ENCODE results near the gene CYP4A22.
"Not testable (repeated sequence)": the region's sequence is repeated elsewhere in the genome, so short reads cannot be mapped to it uniquely, and the experiment has no call there.

The CYP4A22 gene

DNA sequence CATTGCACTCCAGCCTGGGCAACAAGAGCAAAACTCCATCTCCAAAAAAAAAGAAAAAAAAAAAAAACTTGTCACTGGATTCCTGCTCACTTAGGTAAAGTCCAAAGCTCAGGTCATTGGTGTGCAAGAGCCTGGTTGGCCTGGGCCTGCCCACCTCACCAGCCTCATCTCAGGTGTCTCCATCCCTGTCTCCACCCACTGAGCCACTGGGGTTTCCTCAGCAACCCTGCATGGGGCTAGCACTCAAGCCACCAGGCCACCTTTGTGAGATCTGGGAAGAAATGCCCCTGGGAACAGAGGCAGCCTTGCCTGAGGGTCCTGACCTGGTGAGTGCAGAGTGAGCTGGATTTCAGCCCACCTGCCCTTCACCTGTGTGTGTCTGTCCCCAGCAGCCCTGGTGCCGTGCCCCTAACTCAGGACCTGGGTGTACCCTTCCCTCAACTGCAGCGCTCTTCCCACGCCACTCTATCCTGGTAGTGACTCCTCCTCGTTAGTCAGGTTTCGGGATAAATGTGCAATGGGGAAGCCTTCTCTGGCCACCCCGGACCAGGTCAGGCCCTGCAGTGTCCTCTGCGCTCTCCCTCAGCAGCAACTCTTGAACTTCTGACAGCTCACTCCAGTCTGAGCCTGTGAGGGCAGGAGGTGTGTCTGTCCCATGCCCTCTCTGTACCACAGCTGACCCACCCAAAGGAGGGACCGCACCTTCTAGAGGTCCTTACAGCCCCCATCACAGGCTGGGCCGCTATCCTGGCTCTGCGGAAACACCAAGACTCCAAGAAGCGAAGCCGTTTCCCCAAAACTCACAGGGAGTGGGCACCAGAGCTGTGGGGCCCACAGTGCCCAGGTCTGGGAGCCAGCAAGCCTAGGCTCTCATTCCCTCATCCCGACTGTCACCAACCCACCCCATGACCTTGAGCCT, 49.3 kb downstream of the CYP4A22 start:
- no peak for DNase-seq

DNA sequence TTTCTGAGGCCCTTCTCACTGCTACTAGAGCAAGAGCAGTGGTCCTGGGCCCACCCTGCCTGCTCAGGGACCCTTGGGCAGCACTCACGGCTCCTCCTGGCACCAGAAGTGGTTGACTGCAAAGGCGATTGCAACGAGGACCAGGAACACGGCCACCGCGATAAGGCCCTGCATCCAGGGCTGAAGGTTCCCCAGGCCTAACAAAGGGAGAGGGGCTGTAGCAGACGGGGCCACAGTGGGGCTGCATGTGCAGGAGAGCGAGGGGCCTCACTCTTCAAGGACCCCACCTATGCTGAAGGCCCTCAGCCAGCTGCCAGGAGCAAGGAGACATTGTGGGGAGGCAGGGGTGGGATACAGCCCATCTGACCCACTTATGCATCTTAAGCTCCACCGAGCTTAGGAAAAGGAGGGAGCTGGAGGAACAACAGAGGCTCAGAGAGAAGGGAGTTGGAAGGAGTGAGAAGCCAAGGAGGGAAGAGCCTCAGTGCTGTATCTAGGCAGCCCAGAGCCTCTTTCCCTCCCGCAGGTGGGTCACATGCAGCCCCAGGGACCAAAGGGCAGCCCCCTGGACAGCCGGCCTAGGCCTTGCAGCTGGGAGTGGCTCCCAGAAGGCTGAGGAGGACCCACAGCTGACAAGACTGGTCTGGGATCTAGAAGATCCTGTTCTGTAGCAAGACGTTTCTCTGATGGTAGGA, 50.1 kb downstream of the CYP4A22 start:
- no peak for DNase-seq

DNA sequence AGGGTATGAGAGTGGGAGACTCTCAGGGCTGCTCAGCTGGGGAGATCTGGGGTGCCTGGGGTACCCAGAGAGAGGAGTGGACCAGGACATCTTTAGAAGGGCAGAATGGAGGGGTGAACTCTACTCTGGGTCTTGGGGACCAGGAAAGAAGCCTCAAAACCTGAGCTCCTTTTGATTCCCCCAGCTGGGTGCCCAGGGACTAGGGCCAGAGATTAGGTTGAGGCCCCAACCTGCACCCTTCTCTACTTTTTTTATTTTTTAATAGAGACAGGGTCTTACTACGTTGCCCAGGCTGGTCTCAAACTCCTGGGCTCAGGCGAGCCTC, 50.6 kb downstream of the CYP4A22 start:
- DNase-seq, result no peak

DNA sequence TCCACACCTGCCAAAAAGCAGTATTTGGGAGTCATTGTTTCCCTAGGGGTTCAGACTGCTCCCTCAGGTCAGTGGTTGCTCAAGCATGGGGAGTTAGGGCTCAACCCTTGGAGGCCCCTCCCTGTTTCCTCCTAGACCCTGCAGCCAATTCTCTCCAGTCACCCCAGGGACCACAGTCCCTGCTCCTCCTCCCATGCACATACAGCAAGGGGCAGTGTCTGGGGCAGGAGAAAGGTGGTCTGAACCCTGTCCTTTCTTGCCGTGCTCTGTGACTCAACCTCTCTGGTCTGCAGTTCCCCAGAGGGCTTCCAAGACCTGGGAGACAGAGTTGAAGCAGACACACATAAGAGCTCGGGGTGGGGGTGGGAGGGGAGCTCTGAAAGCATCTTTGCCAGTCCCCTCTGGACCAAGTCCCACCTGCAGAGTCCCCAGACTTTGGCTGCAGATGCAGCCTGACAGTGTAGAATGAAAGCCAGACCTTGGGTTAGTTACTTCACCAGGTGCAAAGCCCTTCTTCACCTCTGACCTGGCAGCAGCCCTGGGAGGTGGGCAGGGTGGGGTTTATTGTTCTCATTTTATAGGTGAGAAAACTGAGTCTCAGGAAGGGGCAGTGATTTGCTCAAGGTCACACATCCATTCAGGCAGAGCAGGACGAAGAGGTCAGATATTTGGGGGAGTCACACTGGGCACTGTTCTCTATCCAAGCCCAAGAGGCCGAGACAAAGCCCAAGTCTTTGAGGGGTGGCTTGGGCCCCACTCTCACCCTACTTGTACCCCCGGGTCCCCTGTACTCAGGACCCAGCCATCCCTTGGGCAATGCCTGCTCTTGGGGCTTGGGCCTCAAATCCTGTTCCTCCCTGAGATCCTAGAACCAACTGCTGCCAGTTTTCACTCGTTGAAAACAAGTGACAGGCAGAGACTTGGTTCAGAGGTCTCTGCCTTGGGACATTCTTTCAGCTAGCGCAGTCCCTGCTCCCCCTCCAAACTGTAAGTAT, 51.8 kb downstream of the CYP4A22 start:
- no peak for DNase-seq

DNA sequence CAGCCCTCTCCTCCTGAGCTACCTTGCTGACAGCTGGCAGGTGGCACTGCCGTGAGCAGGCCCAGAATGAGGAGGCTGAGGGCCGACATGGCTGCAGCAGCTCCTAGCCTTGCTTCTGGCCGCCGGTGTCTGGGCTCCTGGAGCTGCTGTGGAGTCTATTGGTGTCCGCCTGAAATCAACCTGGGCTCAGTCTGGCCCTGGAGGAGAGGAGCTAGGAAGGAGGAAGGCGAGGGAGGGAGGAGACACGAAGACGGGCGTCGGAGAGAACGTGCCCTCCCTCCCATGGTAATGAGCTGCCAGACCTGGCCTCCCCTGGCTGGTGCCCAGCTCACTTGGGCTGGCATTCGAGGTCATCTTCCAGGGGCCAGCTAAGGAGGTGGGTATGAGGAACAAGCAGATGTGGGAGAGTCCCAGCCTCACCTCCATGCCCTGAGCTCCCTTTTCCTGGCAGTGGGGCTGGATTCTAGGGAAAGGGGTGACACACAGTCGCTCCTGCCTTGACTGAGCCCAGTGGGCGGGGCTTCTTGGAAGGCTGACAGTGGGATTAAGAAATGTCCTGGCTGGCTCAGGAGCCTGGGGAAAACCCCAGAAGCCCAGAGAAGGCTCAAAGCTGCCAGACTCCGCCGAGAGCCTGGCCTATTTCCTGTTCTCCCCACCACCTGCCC, 52.7 kb downstream of the CYP4A22 start, which contains the start of gene PDZK1IP1:
PDZK1IP1 (minus strand) TSS at position 193 of the 665 bp plus-strand sequence; CDS start at position 89, 104 bp downstream.
- no peak for DNase-seq

DNA sequence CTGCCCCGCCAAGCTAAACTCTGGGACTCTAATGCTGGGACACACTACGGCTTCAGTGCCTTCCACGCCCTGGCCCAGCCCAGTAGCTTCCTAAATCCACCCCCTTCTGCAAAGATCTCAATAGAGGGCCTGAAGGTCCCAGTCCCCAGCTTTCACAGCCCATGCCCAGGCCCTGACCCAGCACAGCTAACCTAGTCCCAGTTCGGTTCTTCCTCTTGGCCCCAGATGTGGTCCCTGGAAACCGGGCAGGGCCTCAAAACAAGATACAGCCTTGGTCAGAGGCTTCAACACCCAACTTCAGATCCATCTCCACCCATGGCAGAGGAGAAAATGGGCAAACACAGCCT, 53.2 kb downstream of the CYP4A22 start:
- no peak for DNase-seq

DNA sequence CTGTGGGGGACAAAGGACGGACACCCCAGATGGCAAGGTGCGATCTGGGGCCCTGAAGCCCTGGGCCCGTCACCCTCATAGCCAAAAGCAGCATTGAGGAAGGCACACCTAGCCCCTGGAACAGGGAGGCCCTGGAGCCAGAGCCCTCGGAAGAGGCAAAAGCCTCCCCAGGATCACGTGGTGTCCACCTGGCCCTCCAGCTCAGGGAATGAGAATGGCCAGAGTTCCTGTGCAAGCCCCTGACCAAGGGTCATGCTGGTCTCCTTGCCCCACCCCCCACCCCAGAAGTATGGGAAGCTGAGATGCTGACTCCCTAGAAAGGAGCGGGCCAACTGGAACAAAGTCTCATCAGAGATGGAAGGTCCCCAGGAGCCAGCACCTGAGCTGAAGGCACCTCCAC, 53.6 kb downstream of the CYP4A22 start:
- DNase-seq, result no peak

DNA sequence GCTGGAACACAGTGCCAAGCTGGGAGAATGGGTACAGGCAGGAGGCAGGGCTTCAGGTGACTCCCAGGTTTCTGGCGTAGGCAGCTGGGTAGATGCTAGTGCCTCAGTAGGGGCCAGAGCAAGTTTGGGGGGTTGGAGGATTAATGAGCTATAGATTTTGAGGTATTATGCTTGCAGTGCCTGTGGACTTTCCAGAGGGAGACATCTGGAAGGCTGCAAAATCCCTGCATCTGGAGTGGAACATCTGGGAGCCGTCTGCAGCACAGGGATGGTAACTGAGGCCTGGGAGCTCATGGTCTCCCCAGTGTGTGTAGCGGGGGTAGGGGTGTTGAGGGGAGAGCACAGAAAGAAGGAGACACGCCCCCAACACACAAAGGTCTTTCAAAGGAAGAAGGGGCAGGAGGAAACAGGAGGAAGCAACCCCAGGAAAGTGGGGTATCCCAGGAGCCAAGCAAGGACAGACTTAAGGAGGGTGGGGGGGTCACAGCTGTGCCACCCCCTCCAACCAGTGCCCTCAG, 54.8 kb downstream of the CYP4A22 start:
- DNase-seq, result no peak

DNA sequence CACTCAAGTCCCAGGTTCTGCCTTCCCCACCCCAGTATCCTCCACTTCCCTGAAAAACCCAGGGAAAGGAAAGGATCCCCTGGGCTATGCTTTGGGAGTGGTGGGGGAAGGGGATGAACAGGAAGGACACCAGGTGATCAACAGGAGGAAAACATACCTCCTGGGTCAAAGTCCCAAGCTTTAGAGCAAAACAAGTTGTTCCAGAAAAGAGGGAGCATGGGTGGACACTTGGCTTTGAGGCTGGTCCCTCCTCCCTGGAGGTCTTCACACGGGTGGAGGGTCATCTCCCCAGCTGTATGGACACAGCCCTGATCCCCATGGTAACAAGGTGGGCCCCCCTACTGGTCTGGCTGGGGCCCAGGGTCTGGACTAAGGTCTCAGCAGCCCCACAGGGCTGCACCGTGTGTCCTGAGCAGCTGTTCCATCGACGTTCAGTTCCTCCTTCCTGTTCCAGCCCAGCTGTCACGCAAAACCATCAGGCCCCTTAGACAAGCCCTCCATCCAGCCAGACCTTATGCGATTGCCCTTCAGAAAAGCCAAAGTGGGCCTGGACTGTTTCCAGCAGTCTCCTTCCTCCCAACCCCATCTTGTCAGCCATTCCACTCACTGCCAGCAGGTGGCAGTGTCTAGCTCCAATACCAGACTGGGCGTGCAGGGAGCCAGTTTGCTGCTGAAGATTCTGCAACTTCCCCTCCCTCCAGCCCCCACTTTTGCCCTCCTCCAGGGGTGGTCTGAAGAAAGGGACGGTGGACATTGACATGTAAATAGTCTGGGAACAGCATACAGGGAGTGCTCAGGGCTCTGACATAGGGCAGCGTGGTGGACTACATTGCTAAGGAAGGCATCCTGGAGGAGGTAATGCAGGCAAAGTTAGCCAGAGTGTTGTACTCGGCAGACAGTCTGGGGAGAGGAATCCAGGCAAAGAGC, 55.5 kb downstream of the CYP4A22 start:
- peak; percentile 38 for DNase-seq

DNA sequence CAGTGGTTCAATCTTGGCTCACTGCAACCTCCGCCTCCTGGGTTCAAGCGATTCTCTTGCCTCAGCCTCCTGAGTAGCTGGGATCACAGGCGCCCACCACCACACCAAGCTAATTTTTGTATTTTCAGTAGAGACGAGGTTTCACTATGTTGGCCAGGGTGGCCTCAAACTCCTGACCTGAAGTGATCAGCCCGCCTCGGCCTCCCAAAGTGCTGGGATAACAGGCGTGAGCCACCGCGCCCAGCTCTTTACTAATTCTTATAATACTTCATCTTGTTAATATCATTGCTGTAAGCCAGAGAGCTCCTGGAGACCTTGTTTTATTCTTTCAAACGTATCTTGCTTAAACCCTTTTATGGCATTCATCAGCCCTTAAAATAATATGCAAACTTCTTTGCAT, 56.3 kb downstream of the CYP4A22 start:
- DNase-seq, result not testable (repeated sequence)

DNA sequence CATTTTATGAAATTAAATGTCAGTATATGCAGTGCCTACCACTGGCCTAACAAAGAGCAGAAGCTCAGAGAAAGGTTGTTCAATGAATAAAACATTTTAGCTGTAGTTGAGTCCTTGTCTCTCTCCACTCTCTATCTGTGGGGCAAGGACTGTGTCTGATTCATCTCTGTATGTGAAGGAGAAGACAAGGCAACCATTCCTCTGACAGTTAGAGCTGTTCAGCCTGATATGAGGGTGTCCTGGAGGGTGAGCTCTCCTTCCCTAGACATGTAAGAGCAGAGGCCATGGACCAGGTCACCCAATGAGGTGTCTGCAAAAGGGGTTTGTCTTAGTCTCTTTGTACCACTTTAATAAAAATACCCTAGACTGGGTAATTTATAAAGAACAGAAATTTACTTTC, 57.1 kb downstream of the CYP4A22 start:
- no peak for DNase-seq

DNA sequence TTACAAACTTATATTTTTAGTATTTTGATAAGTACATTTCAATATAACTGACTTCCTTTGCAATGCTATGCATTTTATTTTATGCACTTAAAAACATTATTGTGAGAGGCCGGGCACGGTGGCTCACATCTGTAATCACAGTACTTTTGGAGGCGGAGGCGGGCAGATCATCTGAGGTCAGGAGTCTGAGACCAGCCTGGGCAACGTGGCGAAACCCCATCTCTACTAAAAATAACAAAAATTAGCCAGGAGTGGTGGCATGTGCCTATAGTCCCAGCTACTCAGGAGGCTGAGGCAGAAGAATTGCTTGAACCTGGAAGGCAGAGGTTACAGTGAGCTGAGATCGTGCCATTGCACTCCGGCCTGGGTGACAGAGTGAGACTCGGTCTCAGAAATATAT, 58.7 kb downstream of the CYP4A22 start:
- DNase-seq, result not testable (repeated sequence)

DNA sequence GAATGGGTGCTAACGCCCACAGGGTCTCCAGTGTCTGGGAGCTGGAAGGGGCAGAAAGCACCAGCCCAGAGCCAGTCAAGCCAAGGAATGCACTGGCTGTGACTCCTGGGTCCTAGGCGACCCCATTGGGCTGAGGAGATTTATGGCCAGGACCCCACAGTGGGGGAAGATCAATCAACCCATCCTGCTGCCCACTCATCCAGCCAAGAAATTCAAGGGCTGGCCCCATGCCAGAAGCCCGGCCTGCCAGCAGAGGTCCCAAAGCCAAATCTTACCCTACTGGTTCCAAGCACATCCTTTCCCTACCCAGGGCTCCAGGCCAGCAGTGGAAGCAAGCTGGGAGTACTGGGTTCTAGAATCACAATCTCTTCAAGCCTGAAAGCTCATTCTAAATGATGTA, 59.4 kb downstream of the CYP4A22 start:
- DNase-seq, result no peak

DNA sequence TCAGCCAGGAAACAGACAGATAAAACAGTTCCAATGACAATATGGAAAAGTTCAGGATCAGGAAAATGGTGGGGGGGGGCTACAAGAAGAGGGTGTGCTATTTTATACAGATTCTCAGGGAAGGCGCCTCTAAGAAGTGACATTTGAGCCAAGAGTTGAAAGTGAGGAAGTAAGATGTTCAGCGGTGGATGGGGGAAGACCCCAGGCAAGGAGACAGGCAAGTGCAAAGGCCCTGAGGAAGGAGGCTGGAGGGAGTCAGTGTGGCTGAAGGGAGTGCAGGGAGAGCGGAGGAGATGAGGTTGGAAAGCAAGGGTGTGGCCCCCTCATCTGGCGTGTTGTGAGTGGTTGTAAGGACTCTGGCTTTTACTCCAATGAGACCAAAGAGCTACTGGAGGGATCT, 61.0 kb downstream of the CYP4A22 start:
- DNase-seq, result no peak

Data from NCI-H446 treated with DMSO at 0.1 percent for 48 hours (cell line).